Heart left ventricle (tissue), 13 donors: ENCODE results near the gene TOP1.

Source experiments
- CTCF ChIP-seq, 12 donors: fragments of 200-600 bp; sonication (generic) in 4 of 12; IDR thresholded peaks; one replicate each; pipeline versions ENCODE4 v1.5.0 to v1.8.0; 2018 to 2022; ENCODE audit warnings: antibody characterized with exemption in 12 of 12, mild to moderate bottlenecking in 5 of 12
- POLR2A ChIP-seq, 2 donors: fragments of 450-650 bp; IDR thresholded peaks; one replicate each; pipeline ENCODE4 v1.6.1; 2017; ENCODE audit warnings: antibody characterized with exemption in 2 of 2, mild to moderate bottlenecking in 2 of 2, moderate library complexity in 2 of 2
- donor health status: ischemic (EF 13 %, LVEDD 7.1; RV severe dilation, severe dysfunction).
- donor health status: DM: no; HTN: yes; CAD: no.
- donor health status: DM: no; HTN: no; CAD: no.
- donor health status: ischemic (EF 25% LVEDD 6.9; RV normal size, moderate dysfunction).
- donor health status: ischemic (EF 25% LVEDD 5.7; RV mildly dilated, moderate dysfunction).
- donor health status: ischemic (EF 35%, LVEDD 5.7; RV mildly dilated, moderate dysfunction).
- donor health status: nonischemic (EF 11% LVEDD 7.7; RV severe dilation, severe dysfunction).
- donor health status: DM: yes; HTN: yes; CAD: no.
- donor health status: PGD.
- donor health status: ischemic (EF 29% LVEDD 5.4; RV normal size, mild dysfunction).
- donor health status: nonischemic (EF 23%, LVEDD 6.1; RV moderate dilation, normal function).

- no peak for TF ChIP-seq CTCF (IDR thresholded peaks at IDR 0.05)
- no peak for TF ChIP-seq POLR2A (IDR thresholded peaks at IDR 0.05)
These were observed 22.3 kb upstream of the TOP1 start for GRCh38 chr20:41006126-41006935.
